ENCODE results near the gene MATK.

DNA sequence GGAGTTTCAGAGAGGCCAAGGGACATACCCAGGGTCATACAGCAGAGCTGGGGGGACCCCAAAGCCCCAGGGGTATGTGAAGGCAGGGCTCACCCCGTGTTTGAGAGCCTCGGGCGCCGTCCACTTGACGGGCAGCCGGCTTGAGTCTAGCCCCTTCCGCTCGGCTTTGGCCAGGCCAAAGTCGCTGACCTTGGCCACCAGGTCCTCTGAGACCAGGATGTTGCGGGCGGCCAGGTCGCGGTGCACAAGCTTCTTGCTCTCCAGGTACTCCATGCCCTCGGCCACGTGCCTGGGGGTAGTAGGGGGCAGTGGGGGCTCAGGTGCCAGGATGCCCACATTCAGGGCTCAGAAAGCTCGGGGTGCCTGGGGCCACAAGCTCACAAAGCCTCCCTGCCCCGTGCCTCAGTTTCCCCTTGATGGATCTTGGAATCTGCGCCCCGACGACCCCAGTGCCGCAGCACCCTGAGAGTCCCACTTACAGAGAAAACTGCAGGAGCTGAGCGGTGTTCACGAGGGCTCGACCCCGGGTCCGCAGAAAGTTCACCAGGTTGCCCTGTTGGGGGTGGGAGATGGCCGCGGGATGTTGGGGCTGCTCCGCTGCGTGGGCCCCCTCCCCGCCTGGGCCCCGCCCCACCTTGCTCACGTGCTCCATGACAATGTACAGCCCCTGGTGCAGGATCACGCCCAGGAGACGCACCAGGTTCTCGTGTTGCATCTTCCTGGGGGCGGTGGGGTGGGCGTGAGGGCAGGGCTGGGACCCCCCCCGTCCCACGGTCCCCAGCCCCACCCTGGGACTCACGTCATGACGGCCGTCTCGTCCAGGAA is 7.1 kb downstream of the MATK start:
- TF ChIP-seq CHD4 (IDR thresholded peaks at IDR 0.05) = no peak
- no peak for TF ChIP-seq SMC3 (IDR thresholded peaks at IDR 0.05; ENCODE audit: borderline replicate concordance, low read length)
- TF ChIP-seq, protein P1, sequence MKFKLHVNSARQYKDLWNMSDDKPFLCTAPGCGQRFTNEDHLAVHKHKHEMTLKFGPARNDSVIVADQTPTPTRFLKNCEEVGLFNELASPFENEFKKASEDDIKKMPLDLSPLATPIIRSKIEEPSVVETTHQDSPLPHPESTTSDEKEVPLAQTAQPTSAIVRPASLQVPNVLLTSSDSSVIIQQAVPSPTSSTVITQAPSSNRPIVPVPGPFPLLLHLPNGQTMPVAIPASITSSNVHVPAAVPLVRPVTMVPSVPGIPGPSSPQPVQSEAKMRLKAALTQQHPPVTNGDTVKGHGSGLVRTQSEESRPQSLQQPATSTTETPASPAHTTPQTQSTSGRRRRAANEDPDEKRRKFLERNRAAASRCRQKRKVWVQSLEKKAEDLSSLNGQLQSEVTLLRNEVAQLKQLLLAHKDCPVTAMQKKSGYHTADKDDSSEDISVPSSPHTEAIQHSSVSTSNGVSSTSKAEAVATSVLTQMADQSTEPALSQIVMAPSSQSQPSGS (IDR thresholded peaks at IDR 0.05; ENCODE audit: low read length) = no peak
- no peak for TF ChIP-seq POLR2AphosphoS2 (IDR thresholded peaks at IDR 0.05; ENCODE audit: low read depth, low read length)
- TF ChIP-seq, protein P2, sequence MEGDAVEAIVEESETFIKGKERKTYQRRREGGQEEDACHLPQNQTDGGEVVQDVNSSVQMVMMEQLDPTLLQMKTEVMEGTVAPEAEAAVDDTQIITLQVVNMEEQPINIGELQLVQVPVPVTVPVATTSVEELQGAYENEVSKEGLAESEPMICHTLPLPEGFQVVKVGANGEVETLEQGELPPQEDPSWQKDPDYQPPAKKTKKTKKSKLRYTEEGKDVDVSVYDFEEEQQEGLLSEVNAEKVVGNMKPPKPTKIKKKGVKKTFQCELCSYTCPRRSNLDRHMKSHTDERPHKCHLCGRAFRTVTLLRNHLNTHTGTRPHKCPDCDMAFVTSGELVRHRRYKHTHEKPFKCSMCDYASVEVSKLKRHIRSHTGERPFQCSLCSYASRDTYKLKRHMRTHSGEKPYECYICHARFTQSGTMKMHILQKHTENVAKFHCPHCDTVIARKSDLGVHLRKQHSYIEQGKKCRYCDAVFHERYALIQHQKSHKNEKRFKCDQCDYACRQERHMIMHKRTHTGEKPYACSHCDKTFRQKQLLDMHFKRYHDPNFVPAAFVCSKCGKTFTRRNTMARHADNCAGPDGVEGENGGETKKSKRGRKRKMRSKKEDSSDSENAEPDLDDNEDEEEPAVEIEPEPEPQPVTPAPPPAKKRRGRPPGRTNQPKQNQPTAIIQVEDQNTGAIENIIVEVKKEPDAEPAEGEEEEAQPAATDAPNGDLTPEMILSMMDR (IDR thresholded peaks at IDR 0.05 in 2 of 3, conservative IDR thresholded peaks at IDR 0.05 in 1 of 3; ENCODE audit: control insufficient read depth in 2 of 3, extremely low read depth in 1 of 3, insufficient read depth in 1 of 3, low read depth in 3 of 3, low read length in 3 of 3) = no peak
- TF ChIP-seq, protein P3, sequence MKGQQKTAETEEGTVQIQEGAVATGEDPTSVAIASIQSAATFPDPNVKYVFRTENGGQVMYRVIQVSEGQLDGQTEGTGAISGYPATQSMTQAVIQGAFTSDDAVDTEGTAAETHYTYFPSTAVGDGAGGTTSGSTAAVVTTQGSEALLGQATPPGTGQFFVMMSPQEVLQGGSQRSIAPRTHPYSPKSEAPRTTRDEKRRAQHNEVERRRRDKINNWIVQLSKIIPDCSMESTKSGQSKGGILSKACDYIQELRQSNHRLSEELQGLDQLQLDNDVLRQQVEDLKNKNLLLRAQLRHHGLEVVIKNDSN (IDR thresholded peaks at IDR 0.05; ENCODE audit: borderline replicate concordance, extremely low read length, insufficient read depth, low read depth, low read length) = no peak
- TF ChIP-seq, protein P4, sequence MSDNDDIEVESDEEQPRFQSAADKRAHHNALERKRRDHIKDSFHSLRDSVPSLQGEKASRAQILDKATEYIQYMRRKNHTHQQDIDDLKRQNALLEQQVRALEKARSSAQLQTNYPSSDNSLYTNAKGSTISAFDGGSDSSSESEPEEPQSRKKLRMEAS (IDR thresholded peaks at IDR 0.05; ENCODE audit: low read depth, low read length) = no peak

Measured in GM12878 (cell line).